T-helper 9 cell (primary cell): Measurements from ENCODE around the gene RYR2.

ENCODE experiments used
- DNase-seq: peaks from one replicate; pipeline ENCODE4 v3.0.0-alpha.2; 2020

Gene RYR2

GRCh38 chr1:237749122-237749521 is 707.1 kb downstream of the RYR2 start:
- no peak for DNase-seq

- DNase-seq = no peak
These were observed 709.1 kb downstream of the RYR2 start for GRCh38 chr1:237751090-237751489.

- DNase-seq = no peak
These were observed 712.6 kb downstream of the RYR2 start for GRCh38 chr1:237754627-237755026.

- DNase-seq = no peak
These were observed 714.5 kb downstream of the RYR2 start for GRCh38 chr1:237756304-237756967.

- no peak for DNase-seq
These were observed 717.4 kb downstream of the RYR2 start for GRCh38 chr1:237759377-237759776.

GRCh38 chr1:237760951-237761350 is 719.0 kb downstream of the RYR2 start:
- DNase-seq = no peak

GRCh38 chr1:237763137-237763536 is 721.2 kb downstream of the RYR2 start:
- DNase-seq = no peak

GRCh38 chr1:237763751-237764150 is 721.8 kb downstream of the RYR2 start:
- no peak for DNase-seq

GRCh38 chr1:237769916-237770315 is 727.9 kb downstream of the RYR2 start:
- no peak for DNase-seq

GRCh38 chr1:237772009-237772408 is 730.0 kb downstream of the RYR2 start:
- no peak for DNase-seq

GRCh38 chr1:237774246-237774645 is 732.3 kb downstream of the RYR2 start:
- no peak for DNase-seq

GRCh38 chr1:237779356-237779755 is 737.4 kb downstream of the RYR2 start:
- DNase-seq = no peak

GRCh38 chr1:237786066-237786719 is 744.2 kb downstream of the RYR2 start:
- no peak for DNase-seq

GRCh38 chr1:237788069-237788468 is 746.1 kb downstream of the RYR2 start:
- no peak for DNase-seq

- no peak for DNase-seq
These were observed 747.6 kb downstream of the RYR2 start for GRCh38 chr1:237789619-237790018.

- no peak for DNase-seq
These were observed 749.6 kb downstream of the RYR2 start for GRCh38 chr1:237791592-237791991.

- DNase-seq = no peak
These were observed 750.2 kb downstream of the RYR2 start for GRCh38 chr1:237792149-237792548.

- DNase-seq = no peak
These were observed 750.7 kb downstream of the RYR2 start for GRCh38 chr1:237792726-237793125.

GRCh38 chr1:237794071-237794470 is 752.1 kb downstream of the RYR2 start:
- DNase-seq = no peak

GRCh38 chr1:237795558-237795957 is 753.6 kb downstream of the RYR2 start:
- no peak for DNase-seq

- peak; percentile 4 for DNase-seq
These were observed 757.9 kb downstream of the RYR2 start for GRCh38 chr1:237799762-237800474.

GRCh38 chr1:237804516-237804915 is 762.5 kb downstream of the RYR2 start:
- DNase-seq = no peak

GRCh38 chr1:237809099-237809498 is 767.1 kb downstream of the RYR2 start:
- DNase-seq = no peak

- DNase-seq = no peak
These were observed 769.6 kb downstream of the RYR2 start for GRCh38 chr1:237811633-237812032.
